ENCODE data around the gene C1orf21. TPM values are rescaled to one million over a fixed set of nuclear protein-coding genes. Genes with fewer than 3 reads are reported as not detected.

Gene C1orf21
- total RNA-seq, 1 donor from 2014 or later, result 15.6 TPM

GRCh38 chr1:184582411-184582810 is 195.6 kb downstream of the C1orf21 start:
- TF ChIP-seq CTCF (IDR thresholded peaks at IDR 0.05), result no peak
- H3K9me3 Mint-ChIP-seq (ENCODE audit: low read depth), result peaks cover 9% of the 10 kb centered on the region
- H3K4me1 Mint-ChIP-seq (ENCODE audit: low read depth), result no peaks in the 10 kb centered on the region
- H3K27ac Mint-ChIP-seq (ENCODE audit: unreplicated experiment), result no peak overlapping the region
- H3K4me3 Mint-ChIP-seq (ENCODE audit: unreplicated experiment), result no peak overlapping the region
- no peaks in the 10 kb centered on the region for H3K27me3 Mint-ChIP-seq (ENCODE audit: low read depth)
- no peaks in the 10 kb centered on the region for H3K36me3 Mint-ChIP-seq (ENCODE audit: low read depth)
- no peak for DNase-seq (ENCODE audit: low spot score)

GRCh38 chr1:184583849-184584248 is 197.0 kb downstream of the C1orf21 start:
- peaks cover 9% of the 10 kb centered on the region for H3K9me3 Mint-ChIP-seq (ENCODE audit: low read depth)
- no peak overlapping the region for H3K4me3 Mint-ChIP-seq (ENCODE audit: unreplicated experiment)
- DNase-seq (ENCODE audit: low spot score), result no peak
- peak; percentile 21 for TF ChIP-seq CTCF (IDR thresholded peaks at IDR 0.05)
- no peak overlapping the region for H3K27ac Mint-ChIP-seq (ENCODE audit: unreplicated experiment)
- H3K36me3 Mint-ChIP-seq (ENCODE audit: low read depth), result no peaks in the 10 kb centered on the region
- no peaks in the 10 kb centered on the region for H3K27me3 Mint-ChIP-seq (ENCODE audit: low read depth)
- H3K4me1 Mint-ChIP-seq (ENCODE audit: low read depth), result no peaks in the 10 kb centered on the region

GRCh38 chr1:184588701-184589100 is 201.9 kb downstream of the C1orf21 start:
- peaks cover 3% of the 10 kb centered on the region for H3K9me3 Mint-ChIP-seq (ENCODE audit: low read depth)
- H3K4me3 Mint-ChIP-seq (ENCODE audit: unreplicated experiment), result no peak overlapping the region
- no peaks in the 10 kb centered on the region for H3K27me3 Mint-ChIP-seq (ENCODE audit: low read depth)
- H3K27ac Mint-ChIP-seq (ENCODE audit: unreplicated experiment), result no peak overlapping the region
- no peaks in the 10 kb centered on the region for H3K4me1 Mint-ChIP-seq (ENCODE audit: low read depth)
- no peak for DNase-seq (ENCODE audit: low spot score)
- no peak for TF ChIP-seq CTCF (IDR thresholded peaks at IDR 0.05)
- H3K36me3 Mint-ChIP-seq (ENCODE audit: low read depth), result no peaks in the 10 kb centered on the region

GRCh38 chr1:184590163-184590750 is 203.4 kb downstream of the C1orf21 start:
- H3K4me3 Mint-ChIP-seq (ENCODE audit: unreplicated experiment), result no peak overlapping the region
- no peaks in the 10 kb centered on the region for H3K27me3 Mint-ChIP-seq (ENCODE audit: low read depth)
- H3K27ac Mint-ChIP-seq (ENCODE audit: unreplicated experiment), result no peak overlapping the region

GRCh38 chr1:184593597-184593996 is 206.8 kb downstream of the C1orf21 start:
- Mint-ChIP-seq H3K27me3 (ENCODE audit: low read depth) (no peaks in the 10 kb centered on the region), H3K4me1 (ENCODE audit: low read depth) (peaks cover 11% of the 10 kb centered on the region), H3K27ac (ENCODE audit: unreplicated experiment) (no peak overlapping the region), H3K4me3 (ENCODE audit: unreplicated experiment) (no peak overlapping the region), H3K9me3 (ENCODE audit: low read depth) (no peaks in the 10 kb centered on the region), H3K36me3 (ENCODE audit: low read depth) (no peaks in the 10 kb centered on the region)
- DNase-seq (ENCODE audit: low spot score), result no peak
- no peak for TF ChIP-seq CTCF (IDR thresholded peaks at IDR 0.05)

More at GRCh38 chr1:184590163-184590750, 203.4 kb downstream of the C1orf21 start:
- H3K36me3 Mint-ChIP-seq (ENCODE audit: low read depth), result no peaks in the 10 kb centered on the region
- TF ChIP-seq CTCF (IDR thresholded peaks at IDR 0.05), result no peak
- no peak for DNase-seq (ENCODE audit: low spot score)
- H3K9me3 Mint-ChIP-seq (ENCODE audit: low read depth), result peaks cover 3% of the 10 kb centered on the region
- no peaks in the 10 kb centered on the region for H3K4me1 Mint-ChIP-seq (ENCODE audit: low read depth)
